ENCODE measurements around the gene CBLB.
"Not testable (repeated sequence)": the region's sequence is repeated elsewhere in the genome, so short reads cannot be mapped to it uniquely, and the experiment has no call there.

CBLB gene

GRCh38 chr3:105746231-105746996, 122.4 kb downstream of the CBLB start:
- no peak for DNase-seq

GRCh38 chr3:105745046-105745445, 123.8 kb downstream of the CBLB start:
- DNase-seq, result no peak

DNA sequence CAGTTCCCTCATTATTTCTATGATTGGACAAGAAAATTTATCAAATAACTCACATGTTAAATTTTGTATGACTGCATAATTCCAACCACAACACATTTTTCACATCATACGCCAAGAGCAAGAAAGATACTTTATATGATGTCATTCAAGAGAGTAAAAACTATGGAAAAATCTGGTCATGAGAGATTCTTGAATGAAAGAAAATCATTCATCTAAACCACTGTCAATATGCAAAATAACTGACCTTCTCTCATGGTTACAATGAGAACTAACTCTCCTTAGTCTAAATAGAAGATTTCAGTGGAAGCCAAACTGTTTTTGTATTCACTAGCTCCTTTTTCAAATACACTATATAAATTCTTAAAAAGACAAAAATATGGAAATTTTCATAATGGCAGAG, 124.6 kb downstream of the CBLB start:
- no peak for DNase-seq

- DNase-seq, result no peak
Measured at GRCh38 chr3:105733356-105733755, 135.5 kb downstream of the CBLB start.

DNA sequence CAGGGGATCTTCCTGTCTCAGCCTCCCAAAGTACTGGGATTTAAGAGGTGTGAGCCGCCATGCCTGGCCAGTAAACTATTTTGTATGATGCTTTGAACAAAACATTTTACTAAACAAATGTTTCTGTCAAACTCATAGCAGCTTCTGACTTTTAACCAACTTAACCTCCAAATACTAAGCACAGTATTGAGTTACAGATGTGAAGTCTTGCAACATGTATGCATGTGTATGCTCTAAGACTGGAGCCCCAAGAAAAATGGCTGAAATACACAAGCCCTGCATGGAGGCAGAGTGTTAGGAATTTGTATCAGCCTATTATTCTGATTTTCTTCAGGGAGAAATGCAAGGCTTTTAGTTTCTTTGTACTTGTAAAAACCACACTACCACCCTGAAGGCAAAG, 137.1 kb downstream of the CBLB start:
- no peak for DNase-seq

DNA sequence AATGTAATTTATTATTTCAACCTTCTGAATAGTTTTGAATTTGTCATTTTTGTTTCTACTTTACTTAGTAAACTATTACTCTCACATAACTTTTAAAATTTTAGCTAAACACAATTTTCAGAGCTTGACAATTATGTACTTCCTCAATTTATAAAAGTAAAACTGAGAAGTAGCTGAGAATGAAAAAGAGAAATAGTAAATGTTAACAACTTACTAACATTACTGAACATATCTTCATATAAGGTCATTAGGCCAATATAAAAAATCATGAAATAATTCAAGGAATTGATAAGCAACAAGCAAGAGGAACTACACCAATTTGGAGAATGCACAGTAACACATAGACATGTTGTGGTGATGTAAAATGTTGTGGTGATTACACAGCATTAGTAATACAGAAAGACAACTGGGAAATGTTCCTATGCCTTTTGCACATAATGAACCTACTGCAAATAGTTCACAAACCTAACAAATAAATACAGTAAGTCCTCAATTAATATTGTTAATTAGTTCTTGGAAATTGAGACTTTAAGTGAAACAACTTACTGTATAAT, 137.9 kb downstream of the CBLB start:
- DNase-seq, result no peak

GRCh38 chr3:105729667-105730066, 139.1 kb downstream of the CBLB start:
- DNase-seq, result no peak

- DNase-seq, result no peak
Measured at GRCh38 chr3:105728771-105729312, 140.0 kb downstream of the CBLB start.

DNA sequence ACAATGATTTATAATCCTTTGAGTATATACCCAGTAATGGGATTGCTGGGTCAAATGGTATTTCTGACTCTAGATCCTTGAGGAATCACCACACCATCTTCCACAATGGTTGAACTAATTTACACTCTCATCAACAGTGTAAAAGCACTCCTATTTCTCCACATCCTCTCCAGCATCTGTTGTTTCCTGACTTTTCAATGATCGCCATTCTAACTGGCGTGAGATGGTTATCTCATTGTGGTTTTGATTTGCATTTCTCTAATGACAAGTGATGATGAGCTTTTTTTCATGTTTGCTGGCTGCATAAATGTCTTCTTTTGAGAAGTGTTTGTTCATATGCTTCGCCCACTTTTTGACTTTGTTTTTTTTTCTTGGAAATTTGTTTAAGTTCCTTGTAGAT, 141.8 kb downstream of the CBLB start:
- not testable (repeated sequence) for DNase-seq

GRCh38 chr3:105722943-105723556, 145.8 kb downstream of the CBLB start:
- no peak for DNase-seq

DNA sequence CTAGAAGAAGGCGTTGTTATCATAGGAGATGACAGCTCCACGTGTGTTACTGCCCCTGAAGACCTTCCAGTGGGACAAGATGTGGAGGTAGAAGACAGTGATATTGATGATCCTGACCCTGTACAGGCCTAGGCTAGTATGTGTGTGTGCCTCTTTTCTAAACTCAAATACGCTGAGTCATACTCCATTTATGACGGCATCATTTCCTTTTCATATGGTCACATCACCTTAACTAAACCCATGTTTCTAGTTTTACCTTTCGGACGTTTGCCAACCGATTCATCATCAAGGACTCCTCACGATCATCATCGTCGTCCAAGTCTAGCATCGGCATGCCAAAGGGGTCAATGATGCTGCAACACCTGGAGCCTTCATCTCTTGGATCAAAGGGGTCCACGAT, 149.0 kb downstream of the CBLB start:
- no peak for DNase-seq

GRCh38 chr3:105715372-105715771, 153.4 kb downstream of the CBLB start:
- no peak for DNase-seq

- DNase-seq, result no peak
Measured at GRCh38 chr3:105714453-105714852, 154.4 kb downstream of the CBLB start.

- DNase-seq, result no peak
Measured at GRCh38 chr3:105708980-105709379, 159.8 kb downstream of the CBLB start.

DNA sequence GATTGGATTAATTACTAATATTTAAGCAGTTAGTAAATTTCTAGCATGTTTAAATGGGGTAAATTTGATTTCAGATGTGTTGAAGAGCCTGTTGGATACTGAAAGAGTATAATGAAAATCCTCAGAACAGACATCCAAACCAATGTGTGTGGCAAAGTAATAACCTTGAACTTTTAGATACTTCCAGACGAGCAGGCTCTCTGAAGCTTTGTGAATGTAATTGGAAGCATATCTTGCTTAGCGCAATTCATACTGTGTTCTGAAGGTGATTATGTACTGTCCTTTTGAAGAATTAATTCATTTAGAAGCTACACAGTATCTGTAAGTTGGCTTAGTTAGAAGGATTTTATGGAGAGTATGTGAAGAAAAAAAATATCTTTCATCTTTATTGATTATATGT, 161.8 kb downstream of the CBLB start:
- no peak for DNase-seq

- DNase-seq, result no peak
Measured at GRCh38 chr3:105704726-105705410, 163.9 kb downstream of the CBLB start.

DNA sequence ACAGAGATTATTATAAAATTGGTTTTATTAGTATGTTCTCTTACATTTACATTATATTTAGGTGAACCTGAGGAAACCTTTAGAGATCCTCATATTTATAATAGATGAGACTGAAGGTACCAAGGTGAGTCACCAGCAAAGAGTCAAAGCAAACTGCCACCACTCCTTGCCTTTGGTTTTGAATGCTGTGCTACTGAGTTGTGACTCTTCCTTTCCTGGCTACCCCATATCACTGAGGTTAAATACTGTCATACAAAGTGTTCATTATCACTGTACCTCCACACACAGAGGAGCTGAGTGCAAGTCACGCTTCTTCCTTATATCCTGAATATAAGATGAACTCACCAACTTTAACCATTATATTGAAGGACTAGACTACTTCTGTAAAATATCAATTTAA, 168.2 kb downstream of the CBLB start:
- DNase-seq, result no peak

GRCh38 chr3:105691633-105692032, 177.2 kb downstream of the CBLB start:
- no peak for DNase-seq

GRCh38 chr3:105691053-105691452, 177.8 kb downstream of the CBLB start:
- no peak for DNase-seq

DNA sequence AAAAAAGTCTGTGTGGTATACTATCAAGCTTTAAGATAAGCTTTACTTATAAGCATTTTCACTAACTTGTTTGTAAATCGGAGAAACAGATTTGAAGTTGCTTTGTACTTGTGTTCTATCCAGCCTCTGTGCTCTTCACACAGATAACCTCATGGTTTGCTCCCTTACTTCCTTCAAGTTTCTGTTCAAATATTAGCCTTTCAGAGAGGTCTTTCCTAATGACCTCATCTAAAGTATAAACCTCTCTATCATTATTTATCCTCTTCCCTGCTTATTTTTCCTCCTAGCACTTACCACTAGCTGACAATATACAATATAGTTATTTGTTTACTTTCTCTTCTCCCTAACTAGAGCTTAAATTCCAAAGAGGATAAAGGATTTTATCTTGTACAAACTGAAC, 180.0 kb downstream of the CBLB start:
- no peak for DNase-seq

GRCh38 chr3:105686278-105686897, 182.4 kb downstream of the CBLB start:
- DNase-seq, result no peak

- DNase-seq, result no peak
Measured at GRCh38 chr3:105679951-105680350, 188.9 kb downstream of the CBLB start.

GRCh38 chr3:105678017-105678416, 190.8 kb downstream of the CBLB start:
- no peak for DNase-seq

All from effector CD8-positive, alpha-beta T cell (primary cell).